HL-60/S4 (cell line): Measurements from ENCODE around the gene PSAT1.

Source experiments
- in situ Hi-C: fragments of 300-500 bp; cut with MboI; formaldehyde crosslinking; loops from 2 replicates; pipeline ENCODE4 v1.14.3; 2022; ENCODE audit warnings: low sequenced_read_pairs

Gene PSAT1

GRCh38 chr9:78292026-78292425 lies 4.9 kb upstream of the PSAT1 start:
- in situ Hi-C loops = no loop called here

- in situ Hi-C loops = no loop called here
These were observed 4.0 kb upstream of the PSAT1 start for GRCh38 chr9:78292716-78293497.

- in situ Hi-C loops = no loop called here
These were observed 2.4 kb upstream of the PSAT1 start for GRCh38 chr9:78294290-78295176.

GRCh38 chr9:78295177-78295575 lies 1.7 kb upstream of the PSAT1 start:
- in situ Hi-C loops = no loop called here

- in situ Hi-C loops = no loop called here
These were observed 1.2 kb upstream of the PSAT1 start for GRCh38 chr9:78295731-78296130.

- in situ Hi-C loops = no loop called here
These were observed 578 bp upstream of the PSAT1 start for GRCh38 chr9:78296201-78296892.

- in situ Hi-C loops = no loop called here
These were observed 692 bp downstream of the PSAT1 start for GRCh38 chr9:78297672-78297961.

- in situ Hi-C loops = no loop called here
These were observed 1.3 kb downstream of the PSAT1 start for GRCh38 chr9:78298046-78298765.

- in situ Hi-C loops = no loop called here
These were observed 3.3 kb downstream of the PSAT1 start for GRCh38 chr9:78300209-78300608.

GRCh38 chr9:78301466-78301865 lies 4.5 kb downstream of the PSAT1 start:
- in situ Hi-C loops = no loop called here

- in situ Hi-C loops = no loop called here
These were observed 6.6 kb downstream of the PSAT1 start for GRCh38 chr9:78303377-78304062.

GRCh38 chr9:78304357-78304756 lies 7.4 kb downstream of the PSAT1 start:
- in situ Hi-C loops = no loop called here

GRCh38 chr9:78306222-78307076 lies 9.5 kb downstream of the PSAT1 start:
- in situ Hi-C loops = no loop called here

- in situ Hi-C loops = no loop called here
These were observed 10.4 kb downstream of the PSAT1 start for GRCh38 chr9:78307360-78307759.

GRCh38 chr9:78309066-78309465 lies 12.1 kb downstream of the PSAT1 start:
- in situ Hi-C loops = no loop called here

- in situ Hi-C loops = no loop called here
These were observed 14.2 kb downstream of the PSAT1 start for GRCh38 chr9:78311075-78311474.

GRCh38 chr9:78311886-78312524 lies 15.1 kb downstream of the PSAT1 start:
- in situ Hi-C loops = no loop called here

- in situ Hi-C loops = no loop called here
These were observed 17.6 kb downstream of the PSAT1 start for GRCh38 chr9:78314550-78314949.
